Stomach (tissue), 4 donors: ENCODE results near the gene AKAP6.

Experiments used
- CTCF ChIP-seq, 7 experiments: fragments of 450-650 bp in 4 of 7; fragments of 200-600 bp in 3 of 7; sonication (generic) in 3 of 7; IDR thresholded peaks; one replicate each; pipeline ENCODE4 v1.5.1; 2016 to 2019; ENCODE audit warnings: antibody characterized with exemption in 7 of 7, control low read depth in 2 of 7, mild to moderate bottlenecking in 1 of 7
- EP300 ChIP-seq: sonication (generic); formaldehyde crosslinking; IDR thresholded peaks from one replicate; pipeline ENCODE4 v1.6.1; 2017; ENCODE audit warnings: antibody characterized with exemption
- POLR2A ChIP-seq, 4 donors: fragments of 450-650 bp; IDR thresholded peaks; one replicate each; pipeline ENCODE4 v1.6.1; 2016; ENCODE audit warnings: antibody characterized with exemption in 4 of 4, control low read depth in 2 of 4, mild to moderate bottlenecking in 1 of 4, moderate library complexity in 1 of 4
- POLR2AphosphoS5 ChIP-seq, 3 donors: sonication (generic); formaldehyde crosslinking; IDR thresholded peaks; one replicate each; pipeline ENCODE4 v1.6.1; 2016; ENCODE audit warnings: antibody characterized with exemption in 3 of 3

GRCh38 chr14:32559590-32559989 lies 230.5 kb downstream of the AKAP6 start:
- TF ChIP-seq CTCF (IDR thresholded peaks at IDR 0.05) = no peak
- no peak for TF ChIP-seq EP300
- TF ChIP-seq POLR2AphosphoS5 (IDR thresholded peaks at IDR 0.05) = no peak
- TF ChIP-seq POLR2A (IDR thresholded peaks at IDR 0.05) = no peak
